Mesendoderm (in vitro differentiated cells): ENCODE measurements around the gene TIMM17B.

Experiments used
- DNase-seq: peaks from one replicate; pipeline ENCODE4 v3.0.0; 2013
- H2AK5ac ChIP-seq: 2 replicates; pipeline ENCODE4 v1.6.1; 2013; ENCODE audit warnings: low read length, inconsistent platforms
- H2BK120ac ChIP-seq: 2 replicates; pipeline ENCODE4 v1.6.1; 2013; ENCODE audit warnings: low read depth, mild to moderate bottlenecking, low read length, moderate library complexity, mixed read lengths
- H2BK15ac ChIP-seq: replicated peaks from 2 replicates; pipeline ENCODE4 v1.6.1; 2013; ENCODE audit warnings: low read depth, mild to moderate bottlenecking, moderate library complexity
- H2BK5ac ChIP-seq: 2 replicates; pipeline ENCODE4 v1.6.1; 2013; ENCODE audit warnings: low read length, inconsistent platforms
- H3K18ac ChIP-seq: 2 replicates; pipeline ENCODE4 v1.6.1; 2013; ENCODE audit warnings: mild to moderate bottlenecking, low read length, mixed read lengths
- H3K23ac ChIP-seq: one replicate; pipeline ENCODE4 v1.6.1; 2013; ENCODE audit warnings: low read length
- H3K27ac ChIP-seq: 2 replicates; pipeline ENCODE4 v1.5.1; 2013; ENCODE audit warnings: low read depth, mild to moderate bottlenecking, inconsistent platforms, low read length, moderate library complexity
- H3K27me3 ChIP-seq: 2 replicates; pipeline ENCODE4 v1.6.1; 2013; ENCODE audit warnings: low read length, control low read depth, mild to moderate bottlenecking, inconsistent platforms; ENCODE audit not compliant: insufficient read depth, poor library complexity
- H3K36me3 ChIP-seq: 2 replicates; pipeline ENCODE4 v1.6.1; 2013; ENCODE audit warnings: low read length, inconsistent platforms; ENCODE audit not compliant: control insufficient read depth, insufficient read depth
- H3K4ac ChIP-seq: one replicate; pipeline ENCODE4 v1.6.1; 2013; ENCODE audit warnings: low read depth, mild to moderate bottlenecking, low read length, moderate library complexity
- H3K4me1 ChIP-seq: 2 replicates; pipeline ENCODE4 v1.6.1; 2013; ENCODE audit warnings: low read depth, low read length, inconsistent platforms; ENCODE audit not compliant: control insufficient read depth
- H3K4me2 ChIP-seq: 2 replicates; pipeline ENCODE4 v1.6.1; 2013; ENCODE audit warnings: low read length
- H3K4me3 ChIP-seq: 2 replicates; pipeline ENCODE4 v1.5.1; 2013; ENCODE audit warnings: mild to moderate bottlenecking, low read length
- H3K56ac ChIP-seq: one replicate; pipeline ENCODE4 v1.6.1; 2013; ENCODE audit warnings: low read length
- H3K79me1 ChIP-seq: 2 replicates; pipeline ENCODE4 v1.6.1; 2013; ENCODE audit warnings: low read length, inconsistent platforms
- H3K79me2 ChIP-seq: 2 replicates; pipeline ENCODE4 v1.6.1; 2013; ENCODE audit warnings: mild to moderate bottlenecking, low read length; ENCODE audit not compliant: control insufficient read depth, insufficient read depth
- H3K9ac ChIP-seq: 2 replicates; pipeline ENCODE4 v1.6.1; 2013; ENCODE audit warnings: low read length, inconsistent platforms
- H4K5ac ChIP-seq: one replicate; pipeline ENCODE4 v1.6.1; 2013; ENCODE audit warnings: low read length
- H4K8ac ChIP-seq: one replicate; pipeline ENCODE4 v1.6.1; 2013; ENCODE audit warnings: low read depth, mild to moderate bottlenecking, control low read depth, low read length, moderate library complexity
- WGBS: extraction: QIAGEN DNeasy Blood & Tissue Kit; methylation state at CpG from one replicate; pipeline ENCODE4 v1.1.7; 2013; ENCODE audit warnings: low lambda C conversion rate, missing lambda C conversion rate; ENCODE audit not compliant: insufficient coverage; ENCODE audit errors: extremely low coverage; 5-methylcytosine and 5-hydroxymethylcytosine counted together

Gene TIMM17B

DNA sequence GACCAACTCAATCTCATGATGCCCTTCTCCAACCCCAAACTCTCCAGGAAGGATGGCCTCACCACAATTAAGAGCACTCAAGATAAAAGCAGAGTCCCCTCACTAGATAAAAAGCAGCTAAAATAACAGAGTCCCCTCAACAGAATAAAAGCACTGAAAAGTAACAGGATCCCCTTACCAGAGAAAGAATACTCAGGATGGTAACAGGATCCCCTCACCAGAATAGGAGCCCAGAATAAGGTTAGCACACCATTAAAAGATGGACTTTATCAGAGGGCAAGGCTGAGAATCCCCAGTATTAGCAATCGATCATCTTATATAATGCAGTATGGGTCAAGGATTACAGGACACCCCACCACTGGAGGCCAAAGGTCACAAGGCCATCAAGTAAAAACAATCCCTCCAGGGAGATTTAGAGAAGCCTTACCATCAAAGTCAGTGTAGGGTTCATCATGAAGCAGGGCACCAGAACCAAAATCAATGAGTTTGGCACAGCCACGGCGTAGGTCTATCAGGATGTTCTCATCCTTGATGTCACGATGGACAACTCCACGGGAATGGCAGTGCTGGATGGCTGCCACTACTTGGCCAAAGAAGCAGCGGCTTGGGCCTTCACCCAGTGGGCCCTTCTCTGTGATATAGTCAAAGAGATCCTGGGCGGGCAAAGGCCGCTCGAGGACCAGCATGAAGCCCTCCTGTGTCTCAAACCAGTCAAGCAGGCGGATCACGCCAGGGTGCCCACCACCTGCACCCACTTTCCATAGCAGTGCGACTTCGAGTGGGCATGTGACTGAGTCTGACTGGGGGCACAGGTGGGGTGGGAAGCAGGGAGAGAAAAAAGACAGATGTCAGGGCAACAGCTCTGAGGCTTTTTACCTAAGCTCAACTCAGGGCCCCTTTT lies 17.3 kb upstream of the TIMM17B start:
- Histone ChIP-seq H3K79me2 (peaks cover 21% of the 10 kb centered on the region), H3K56ac (no peak overlapping the region), H2BK120ac (no peak overlapping the region), H3K9ac (no peak overlapping the region), H4K5ac (no peak overlapping the region), H3K4me2 (no peak overlapping the region), H3K23ac (no peak overlapping the region), H2BK15ac (no peak overlapping the region), H3K79me1 (no peaks in the 10 kb centered on the region), H4K8ac (no peak overlapping the region), H3K4ac (no peak overlapping the region), H3K4me1 (peaks cover under 1% of the 10 kb centered on the region), H2AK5ac (no peak overlapping the region), H3K4me3 (no peak overlapping the region), H3K27me3 (no peaks in the 10 kb centered on the region), H3K36me3 (no peaks in the 10 kb centered on the region), H2BK5ac (no peak overlapping the region), H3K27ac (no peak overlapping the region), H3K18ac (no peak overlapping the region)
- WGBS: no CpG with 5 or more reads among the region's 13 CpGs
- no peak for DNase-seq

DNA sequence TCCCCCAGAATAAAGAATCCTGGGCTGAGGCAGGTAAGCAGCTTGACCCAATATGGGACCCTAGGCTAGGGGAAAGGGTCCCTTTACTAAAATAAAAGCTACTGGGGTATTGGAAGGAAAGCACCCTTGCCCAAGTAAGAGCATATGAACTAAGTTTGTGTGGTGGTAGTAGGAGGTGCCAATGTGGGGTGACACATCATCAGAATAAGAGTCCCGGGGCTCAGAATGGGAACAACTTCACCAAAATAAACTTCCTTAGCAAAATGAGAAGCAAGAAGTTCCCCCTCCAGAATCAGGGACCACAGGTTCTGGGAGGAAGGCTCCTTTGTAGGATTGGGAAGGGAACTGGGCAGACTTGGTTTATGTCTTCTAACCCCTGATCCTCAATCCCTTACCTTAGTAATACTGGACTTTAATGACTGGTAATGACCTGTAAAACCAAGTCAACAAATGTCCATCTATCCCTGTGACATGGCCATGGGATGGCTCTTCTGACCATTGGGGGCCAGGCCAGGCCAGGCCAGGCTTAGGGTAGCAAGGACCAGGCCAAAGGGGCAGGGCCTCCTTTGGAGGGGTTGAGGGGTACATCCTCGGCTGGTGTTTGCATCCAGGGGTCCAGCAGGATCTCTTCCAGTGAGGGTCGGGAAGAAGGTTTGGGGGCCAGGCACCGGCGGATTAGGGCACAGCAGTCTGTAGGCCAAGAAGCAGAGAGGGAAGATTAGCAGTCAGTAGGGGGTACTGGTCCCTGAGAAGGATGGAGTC lies 16.2 kb upstream of the TIMM17B start:
- no CpG with 5 or more reads among the region's 5 CpGs for WGBS
- Histone ChIP-seq H3K27ac (no peak overlapping the region), H4K5ac (no peak overlapping the region), H3K9ac (no peak overlapping the region), H2BK15ac (no peak overlapping the region), H3K79me2 (peaks cover 21% of the 10 kb centered on the region), H3K27me3 (no peaks in the 10 kb centered on the region), H3K4ac (no peak overlapping the region), H3K36me3 (no peaks in the 10 kb centered on the region), H3K4me1 (no peaks in the 10 kb centered on the region), H4K8ac (no peak overlapping the region), H3K56ac (no peak overlapping the region), H3K23ac (no peak overlapping the region), H3K18ac (no peak overlapping the region), H2BK120ac (no peak overlapping the region), H3K4me3 (no peak overlapping the region), H3K4me2 (no peak overlapping the region), H3K79me1 (no peaks in the 10 kb centered on the region), H2BK5ac (no peak overlapping the region), H2AK5ac (no peak overlapping the region)
- no peak for DNase-seq

DNA sequence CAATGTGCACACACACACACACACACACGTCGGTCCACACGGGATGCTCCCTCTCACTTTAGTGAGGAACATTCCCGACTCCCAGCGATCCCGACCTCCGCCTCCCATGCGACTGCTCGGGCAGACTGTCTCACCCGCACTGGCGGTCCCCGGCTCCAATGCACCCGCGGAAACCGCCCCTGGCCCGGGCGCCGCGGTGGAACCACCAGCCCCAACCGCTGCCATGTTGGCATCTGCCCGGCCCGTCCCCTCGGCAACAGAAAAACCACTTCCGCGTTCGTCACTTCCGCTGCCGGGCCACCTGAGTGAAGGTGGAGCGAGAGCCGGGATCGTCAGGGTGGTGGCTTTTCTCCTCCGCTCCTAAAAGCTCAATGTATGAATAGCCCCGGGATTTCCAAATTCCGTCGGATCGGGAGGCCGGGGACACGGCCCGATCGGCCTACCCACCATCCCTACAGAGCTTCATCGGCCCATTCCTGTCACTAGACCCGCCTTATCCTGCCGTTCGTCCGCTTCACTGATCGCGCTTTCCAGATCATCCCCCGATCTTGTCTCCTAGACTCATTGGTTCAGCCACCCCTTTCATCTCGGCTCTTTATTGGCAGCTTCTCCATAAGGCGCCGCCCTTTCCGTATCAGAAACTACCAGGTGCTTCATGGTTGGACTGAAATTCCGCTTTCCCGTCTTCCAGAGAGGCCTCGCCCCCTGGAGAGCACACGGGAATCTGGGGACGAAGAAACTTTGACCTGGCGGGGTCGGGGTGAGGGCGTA lies 14.0 kb upstream of the TIMM17B start, which contains the start of gene SLC35A2:
TSS of gene SLC35A2 (minus strand) at position 235 of the 771 bp plus-strand sequence. CDS start at position 225, 10 bp downstream.
- DNase-seq: peak; percentile 93
- Histone ChIP-seq H3K79me1 (no peaks in the 10 kb centered on the region), H3K23ac (no peak within 1 kb of the TSS), H3K4ac (no peak within 1 kb of the TSS), H3K4me2 (peak within 1 kb of the TSS; percentile 57), H3K18ac (no peak within 1 kb of the TSS), H2BK120ac (no peak within 1 kb of the TSS), H2BK15ac (no peak within 1 kb of the TSS), H3K36me3 (no peaks in the 10 kb centered on the region), H3K9ac (peak within 1 kb of the TSS; percentile 77), H3K27me3 (no peaks in the 10 kb centered on the region), H4K5ac (no peak within 1 kb of the TSS), H3K56ac (peak within 1 kb of the TSS; percentile 87), H3K79me2 (peaks cover 6% of the 10 kb centered on the region), H4K8ac (no peak within 1 kb of the TSS), H3K4me3 (peak within 1 kb of the TSS; percentile 70), H3K27ac (peak within 1 kb of the TSS; percentile 70), H2AK5ac (no peak within 1 kb of the TSS), H3K4me1 (no peaks in the 10 kb centered on the region), H2BK5ac (no peak within 1 kb of the TSS)
- WGBS: no CpG with 5 or more reads among the region's 60 CpGs

DNA sequence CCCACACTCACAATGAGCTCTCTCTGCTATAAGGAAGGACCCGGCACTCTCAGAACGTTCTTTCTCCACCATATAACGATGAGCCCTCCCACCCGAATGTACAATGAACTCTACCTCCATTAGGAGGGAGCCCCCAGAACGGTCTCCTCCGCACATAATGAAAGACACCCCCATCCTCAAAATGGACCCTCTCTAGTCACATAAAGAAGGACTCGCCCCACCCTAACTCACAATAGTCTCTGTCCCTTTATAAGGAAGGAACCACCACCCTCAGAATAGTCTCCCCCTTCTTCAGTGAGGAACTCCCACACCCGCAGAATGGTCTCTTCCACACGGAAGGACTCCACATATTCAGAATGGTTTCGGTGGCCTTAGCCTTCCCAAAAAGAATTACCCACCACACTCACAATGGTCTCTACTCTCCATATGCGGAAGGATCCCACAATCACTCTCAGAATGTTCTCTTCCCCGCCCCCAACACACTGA lies 13.4 kb upstream of the TIMM17B start:
- no CpG with 5 or more reads among the region's 12 CpGs for WGBS
- Histone ChIP-seq H2BK15ac (no peak overlapping the region), H3K18ac (no peak overlapping the region), H3K27ac (no peak overlapping the region), H3K4me3 (peak overlapping the region; percentile 70), H3K79me2 (peaks cover 6% of the 10 kb centered on the region), H3K23ac (no peak overlapping the region), H3K4me1 (no peaks in the 10 kb centered on the region), H2BK5ac (no peak overlapping the region), H3K36me3 (no peaks in the 10 kb centered on the region), H3K9ac (peak overlapping the region; percentile 77), H2AK5ac (no peak overlapping the region), H3K4ac (no peak overlapping the region), H2BK120ac (no peak overlapping the region), H3K27me3 (no peaks in the 10 kb centered on the region), H4K5ac (no peak overlapping the region), H3K56ac (peak overlapping the region; percentile 87), H4K8ac (no peak overlapping the region), H3K79me1 (no peaks in the 10 kb centered on the region), H3K4me2 (peak overlapping the region; percentile 57)
- peak; percentile 49 for DNase-seq

DNA sequence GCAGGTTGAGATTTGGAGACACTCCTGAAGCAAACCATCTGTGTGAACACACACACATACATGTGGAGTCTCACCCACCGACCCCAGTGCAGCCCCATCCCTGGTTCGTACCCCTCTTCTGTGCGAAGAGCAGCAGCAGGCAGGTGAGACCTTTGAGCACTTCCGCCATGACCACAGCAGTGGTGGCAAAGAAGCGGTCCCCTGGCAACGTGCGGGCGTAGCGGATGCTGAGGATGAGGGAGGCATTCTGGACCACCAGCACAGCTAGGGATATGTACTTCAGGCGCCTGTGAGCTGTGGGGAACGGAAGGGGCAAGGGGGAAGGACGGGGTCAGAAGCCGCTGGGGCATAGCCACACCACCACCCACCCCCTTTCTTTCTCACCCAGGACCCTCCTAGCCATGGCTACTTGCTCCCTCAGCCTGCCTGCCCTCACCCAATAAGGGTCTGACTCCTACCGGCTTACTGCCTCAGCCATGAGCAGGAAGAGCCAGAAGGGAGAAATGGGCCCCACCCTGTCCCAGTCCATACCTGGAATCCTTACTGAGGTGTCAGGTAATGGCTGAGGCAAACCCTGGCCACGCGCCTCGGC lies 12.2 kb upstream of the TIMM17B start:
- H3K4me1 ChIP-seq: no peaks in the 10 kb centered on the region
- H4K8ac ChIP-seq: no peak overlapping the region
- H2BK5ac ChIP-seq: no peak overlapping the region
- DNase-seq: no peak
- no CpG with 5 or more reads among the region's 17 CpGs for WGBS
- peaks cover 6% of the 10 kb centered on the region for H3K79me2 ChIP-seq
- no peak overlapping the region for H3K4me3 ChIP-seq
- no peak overlapping the region for H3K4me2 ChIP-seq
- no peak overlapping the region for H3K4ac ChIP-seq
- H2AK5ac ChIP-seq: no peak overlapping the region
- H2BK120ac ChIP-seq: no peak overlapping the region
- H3K27me3 ChIP-seq: no peaks in the 10 kb centered on the region
- no peak overlapping the region for H4K5ac ChIP-seq
- no peak overlapping the region for H2BK15ac ChIP-seq
- H3K56ac ChIP-seq: no peak overlapping the region
- H3K18ac ChIP-seq: no peak overlapping the region
- H3K36me3 ChIP-seq: no peaks in the 10 kb centered on the region
- H3K9ac ChIP-seq: no peak overlapping the region
- H3K27ac ChIP-seq: no peak overlapping the region
- no peaks in the 10 kb centered on the region for H3K79me1 ChIP-seq
- no peak overlapping the region for H3K23ac ChIP-seq
